ENCODE data around the gene UCK1.

Gene UCK1

DNA sequence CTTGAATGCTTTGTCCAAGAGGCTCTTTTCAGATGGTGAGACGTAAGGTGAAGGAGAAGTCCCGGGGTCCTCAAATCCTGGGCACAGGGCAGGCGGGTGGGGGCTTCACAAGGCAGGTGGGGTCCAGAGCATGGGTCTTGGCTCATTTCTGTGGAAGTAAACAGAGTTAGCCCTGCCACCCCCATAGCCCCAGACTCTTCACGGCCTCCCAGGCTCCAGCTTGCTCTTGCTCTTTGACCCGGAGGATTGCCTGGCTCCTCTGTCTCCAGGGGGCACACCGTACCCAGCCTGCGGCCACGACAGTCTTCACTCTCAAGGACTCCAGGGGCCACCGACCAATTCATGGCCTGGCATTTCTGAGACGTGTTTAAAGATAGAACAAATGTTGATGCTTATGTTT is 57.2 kb downstream of the UCK1 start:
- Histone ChIP-seq H3K27ac (ENCODE audit: low read length) (no peak overlapping the region), H3K9me3 (ENCODE audit: control insufficient read depth in 2 of 2, low read length in 2 of 2) (no peaks in the 10 kb centered on the region), H3K9ac (ENCODE audit: low read length in 2 of 2) (no peak overlapping the region), H3K4me3 (ENCODE audit: low read length in 2 of 2) (no peak overlapping the region), H3K36me3 (ENCODE audit: control insufficient read depth in 2 of 2, insufficient read depth in 2 of 2, low read length in 2 of 2) (peaks cover 77 to 80% of the 10 kb centered on the region in 2 donors), H3K27me3 (ENCODE audit: control insufficient read depth in 1 of 2, insufficient read depth in 2 of 2, low read length in 2 of 2) (no peaks in the 10 kb centered on the region), H3K4me1 (ENCODE audit: control insufficient read depth, insufficient read depth, low read length) (no peaks in the 10 kb centered on the region)
